Measurements from ENCODE around the gene OPN5.
"Not testable (repeated sequence)": the region's sequence is repeated elsewhere in the genome, so short reads cannot be mapped to it uniquely, and the experiment has no call there.

OPN5 gene, protein sequence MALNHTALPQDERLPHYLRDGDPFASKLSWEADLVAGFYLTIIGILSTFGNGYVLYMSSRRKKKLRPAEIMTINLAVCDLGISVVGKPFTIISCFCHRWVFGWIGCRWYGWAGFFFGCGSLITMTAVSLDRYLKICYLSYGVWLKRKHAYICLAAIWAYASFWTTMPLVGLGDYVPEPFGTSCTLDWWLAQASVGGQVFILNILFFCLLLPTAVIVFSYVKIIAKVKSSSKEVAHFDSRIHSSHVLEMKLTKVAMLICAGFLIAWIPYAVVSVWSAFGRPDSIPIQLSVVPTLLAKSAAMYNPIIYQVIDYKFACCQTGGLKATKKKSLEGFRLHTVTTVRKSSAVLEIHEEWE

GRCh38 chr6:47781732-47782131 is at the start of gene OPN5:
Gene OPN5 (plus strand): TSS chr6:47782032. CDS start chr6:47782067, 35 bp downstream.
- no peak for DNase-seq (ENCODE audit: low read depth in 3 of 3, low spot score in 1 of 3)

DNA sequence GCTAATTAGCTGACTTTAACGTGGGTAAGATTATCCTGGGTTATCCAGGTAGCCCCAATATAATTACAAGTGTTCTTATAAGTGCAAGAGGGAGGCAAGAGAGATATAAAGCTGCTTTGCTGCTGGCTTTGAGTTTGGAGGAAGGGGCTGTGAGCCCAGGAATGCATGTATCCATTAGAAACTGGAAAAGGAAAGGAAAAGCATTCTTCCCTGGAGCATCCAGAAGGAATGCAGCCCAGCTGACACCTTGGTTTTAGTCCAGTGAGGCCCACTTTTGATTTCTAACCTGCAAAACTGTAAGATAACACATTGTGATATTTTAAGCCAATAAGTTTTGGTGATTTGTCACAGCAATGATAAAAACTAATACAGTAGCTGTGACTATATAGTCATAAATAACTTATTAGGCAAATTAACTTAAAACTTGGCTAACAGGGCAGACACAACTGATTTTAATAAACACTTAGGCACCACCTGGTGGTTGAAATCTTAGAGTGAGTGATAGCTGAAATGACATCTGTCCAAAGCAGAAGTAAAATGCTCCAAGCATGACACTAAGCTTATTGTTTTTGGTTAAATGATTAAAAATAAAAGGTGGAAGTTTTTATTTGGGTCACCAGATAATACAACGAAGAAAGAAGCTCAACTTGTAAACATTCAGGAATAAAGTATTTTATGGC is 47.8 kb upstream of the OPN5 start:
- no peak for DNase-seq (ENCODE audit: low read depth in 3 of 3, low spot score in 1 of 3)

GRCh38 chr6:47734831-47735481 is 46.9 kb upstream of the OPN5 start:
- DNase-seq (ENCODE audit: low read depth in 3 of 3, low spot score in 1 of 3) = no peak

GRCh38 chr6:47736083-47736700 is 45.6 kb upstream of the OPN5 start:
- no peak for DNase-seq (ENCODE audit: low read depth in 3 of 3, low spot score in 1 of 3)

DNA sequence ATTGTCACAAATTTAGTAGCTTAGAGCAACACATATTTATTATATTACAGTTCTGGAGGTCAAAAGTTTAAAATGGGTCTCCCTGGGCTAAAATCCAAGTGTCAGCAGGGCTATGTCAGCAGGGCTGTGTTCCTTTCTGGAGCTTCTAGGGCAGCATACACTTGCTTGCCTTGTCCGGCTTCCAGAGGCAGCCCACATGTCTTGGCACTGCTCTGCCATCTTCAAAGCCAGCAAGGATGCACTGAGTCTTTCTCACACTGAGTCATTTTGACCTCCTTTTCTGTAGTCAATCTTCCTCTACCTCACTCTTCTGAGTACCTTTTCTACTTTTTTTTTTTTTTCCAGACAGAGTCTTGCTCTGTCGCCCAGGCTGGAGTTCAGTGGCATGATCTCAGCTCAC is 44.4 kb upstream of the OPN5 start:
- DNase-seq (ENCODE audit: low read depth in 3 of 3, low spot score in 1 of 3) = no peak

GRCh38 chr6:47740714-47741113 is 41.1 kb upstream of the OPN5 start:
- no peak for DNase-seq (ENCODE audit: low read depth in 3 of 3, low spot score in 1 of 3)

DNA sequence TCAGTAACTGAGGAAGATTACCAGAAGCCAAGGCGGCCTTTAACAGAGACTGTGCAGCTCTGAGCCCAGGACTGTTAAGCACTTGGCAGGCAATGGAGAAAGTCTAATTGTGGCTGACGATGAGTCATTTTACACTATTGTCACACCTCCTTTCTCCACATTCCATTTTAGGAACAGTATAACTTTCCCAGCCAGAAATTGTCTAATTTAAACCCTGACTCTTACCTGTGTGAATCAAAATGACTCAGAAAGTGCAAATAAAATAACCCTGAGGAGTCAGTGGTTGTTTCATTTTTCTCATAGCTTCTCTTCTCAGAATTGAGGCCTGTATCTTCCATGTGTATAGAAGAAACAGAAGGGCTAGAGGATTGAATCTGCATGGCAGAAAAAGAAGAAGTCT is 40.0 kb upstream of the OPN5 start:
- no peak for DNase-seq (ENCODE audit: low read depth in 3 of 3, low spot score in 1 of 3)

- DNase-seq (ENCODE audit: low read depth in 3 of 3, low spot score in 1 of 3) = no peak
Observed at GRCh38 chr6:47743744-47744143, 38.1 kb upstream of the OPN5 start.

- not testable (repeated sequence) for DNase-seq (ENCODE audit: low read depth in 3 of 3, low spot score in 1 of 3)
Observed at GRCh38 chr6:47745269-47745668, 36.6 kb upstream of the OPN5 start.

GRCh38 chr6:47749757-47750156 is 32.1 kb upstream of the OPN5 start:
- no peak for DNase-seq (ENCODE audit: low read depth in 3 of 3, low spot score in 1 of 3)

DNA sequence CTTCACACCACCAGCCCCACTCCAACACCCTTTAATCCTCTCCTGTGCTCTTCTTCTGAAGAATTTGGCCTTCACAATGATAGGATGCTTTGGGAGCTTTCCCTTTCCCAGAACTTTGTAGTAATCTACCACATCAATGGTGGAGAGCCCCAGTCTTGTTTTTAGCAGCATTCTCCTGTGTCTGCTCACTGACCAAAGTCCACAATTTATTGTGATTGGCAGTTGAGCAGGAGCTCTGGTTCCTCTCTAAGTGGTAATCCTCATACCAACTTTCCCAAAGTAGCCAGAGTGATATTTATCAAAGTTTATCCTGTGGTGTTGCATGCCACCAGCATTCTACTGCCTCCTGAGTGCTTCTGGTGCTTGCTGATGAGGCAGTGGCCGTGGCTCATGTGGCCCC is 29.0 kb upstream of the OPN5 start:
- no peak for DNase-seq (ENCODE audit: low read depth in 3 of 3, low spot score in 1 of 3)

- no peak for DNase-seq (ENCODE audit: low read depth in 3 of 3, low spot score in 1 of 3)
Observed at GRCh38 chr6:47759364-47759763, 22.5 kb upstream of the OPN5 start.

GRCh38 chr6:47762502-47762901 is 19.3 kb upstream of the OPN5 start:
- DNase-seq (ENCODE audit: low read depth in 3 of 3, low spot score in 1 of 3) = no peak

- no peak for DNase-seq (ENCODE audit: low read depth in 3 of 3, low spot score in 1 of 3)
Observed at GRCh38 chr6:47766445-47766844, 15.4 kb upstream of the OPN5 start.

DNA sequence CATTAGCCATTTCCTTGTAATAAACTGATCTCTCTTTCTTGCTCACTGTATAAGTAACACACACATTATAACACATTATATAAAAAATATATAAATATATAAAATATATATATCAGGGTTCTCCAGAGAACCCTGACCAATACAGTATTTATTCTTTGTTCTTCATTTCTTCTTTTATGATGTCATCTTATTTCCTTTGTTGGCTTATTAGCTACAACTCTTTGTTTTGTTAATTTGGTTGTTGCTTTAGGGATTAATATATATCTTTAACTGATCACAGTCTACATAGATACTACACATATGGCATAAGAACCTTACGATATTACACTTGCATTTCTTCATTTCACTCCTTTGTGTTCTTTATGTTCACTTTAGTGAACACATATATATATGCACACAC is 14.7 kb upstream of the OPN5 start:
- DNase-seq (ENCODE audit: low read depth in 3 of 3, low spot score in 1 of 3) = no peak

GRCh38 chr6:47769982-47770381 is 11.8 kb upstream of the OPN5 start:
- no peak for DNase-seq (ENCODE audit: low read depth in 3 of 3, low spot score in 1 of 3)

DNA sequence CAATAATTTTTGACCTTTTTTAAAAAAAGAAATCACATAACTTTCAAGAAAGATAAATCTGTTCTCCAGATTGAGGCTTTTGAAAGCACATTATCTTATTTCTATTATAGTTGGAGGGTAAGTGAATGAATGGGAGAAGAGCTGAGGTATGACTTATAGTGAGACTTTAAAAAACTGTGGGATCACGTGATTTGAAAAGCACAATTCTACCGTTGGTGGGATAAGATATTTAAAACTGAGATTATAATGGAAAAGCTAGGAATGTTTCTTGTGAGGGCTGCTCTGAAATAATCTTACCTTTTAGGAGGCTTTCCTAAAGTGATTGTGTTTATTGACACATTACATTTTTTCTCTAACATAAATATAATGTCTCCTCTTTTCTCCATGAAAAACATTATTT is 9.5 kb upstream of the OPN5 start:
- no peak for DNase-seq (ENCODE audit: low read depth in 3 of 3, low spot score in 1 of 3)

DNA sequence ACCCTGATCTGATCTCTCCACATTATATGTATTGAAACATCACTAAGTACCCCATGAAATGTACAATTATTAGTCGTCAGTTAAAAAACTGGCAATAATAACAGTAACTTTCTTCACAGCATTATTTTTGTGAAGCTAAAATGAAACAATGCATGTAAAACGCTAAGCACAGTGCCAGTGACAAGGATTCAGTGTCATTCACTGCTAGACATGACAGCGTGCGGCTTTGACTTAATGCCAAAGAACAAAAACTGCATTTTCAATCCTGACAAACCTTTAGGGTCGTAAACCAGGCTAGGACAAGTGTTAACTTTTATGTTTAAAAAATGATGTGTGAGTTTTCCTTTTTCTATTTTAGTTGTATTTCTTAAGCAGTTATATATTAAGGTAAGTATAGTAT is 8.8 kb upstream of the OPN5 start:
- no peak for DNase-seq (ENCODE audit: low read depth in 3 of 3, low spot score in 1 of 3)

DNA sequence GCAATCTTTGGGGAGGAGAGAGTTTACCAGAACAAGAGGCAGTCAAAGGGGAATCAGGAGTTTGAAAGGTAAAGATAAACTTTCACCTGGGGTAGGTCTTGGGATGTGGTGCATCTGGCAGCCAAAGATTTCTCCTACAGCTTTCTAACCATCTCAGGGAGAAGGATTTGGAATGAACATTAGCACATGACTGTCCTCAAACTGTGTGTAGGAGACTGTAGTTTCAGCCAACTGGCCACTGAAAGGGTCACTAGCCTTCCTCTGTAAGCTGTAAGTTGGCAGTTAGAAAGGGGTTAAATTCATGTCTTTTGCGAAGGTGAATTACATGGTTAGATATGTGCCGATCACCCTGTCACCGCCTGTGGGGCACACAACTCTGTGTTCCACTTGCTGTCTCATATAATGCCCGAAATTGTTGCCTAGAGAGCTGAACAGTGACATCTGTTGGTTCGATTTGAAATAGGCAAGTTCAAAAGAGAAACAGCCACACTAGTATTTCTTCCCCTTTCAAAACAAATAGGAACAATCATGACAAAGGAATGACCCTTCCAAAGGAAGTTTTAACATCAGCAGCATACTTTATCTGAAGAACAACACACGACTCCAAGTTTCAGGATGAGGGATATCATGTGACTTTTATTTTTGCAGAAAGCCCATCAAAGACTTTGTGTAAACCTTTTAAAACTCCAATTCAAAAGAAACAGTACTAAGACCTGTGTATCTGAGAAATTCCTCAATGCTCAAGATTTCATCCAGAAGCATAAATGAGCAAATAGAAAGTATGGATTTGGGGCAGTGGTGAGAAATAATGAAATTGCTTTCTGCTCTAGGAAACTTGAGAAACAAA is 1.1 kb upstream of the OPN5 start:
- no peak for DNase-seq (ENCODE audit: low read depth in 3 of 3, low spot score in 1 of 3)

DNA sequence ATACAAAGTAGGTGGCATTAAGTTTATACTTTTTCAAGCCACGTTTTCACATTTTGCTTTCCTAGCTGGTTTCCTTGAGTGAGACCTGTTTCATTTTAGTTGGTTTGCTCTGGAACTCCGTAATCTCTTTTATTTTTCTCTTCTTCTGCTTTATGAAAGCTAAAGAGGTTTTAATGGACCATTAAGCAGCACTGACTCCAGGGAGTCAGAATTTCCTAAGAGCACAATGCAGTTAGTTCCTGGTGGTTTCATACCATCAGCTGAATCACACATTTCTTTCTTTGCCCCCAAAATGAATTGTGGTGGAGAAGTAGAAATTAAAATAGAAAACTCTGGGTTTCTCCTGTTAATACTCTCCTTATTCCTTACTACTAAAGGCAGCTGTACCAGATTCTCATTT is 3.4 kb downstream of the OPN5 start:
- no peak for DNase-seq (ENCODE audit: low read depth in 3 of 3, low spot score in 1 of 3)

Data from stimulated activated CD4-positive, alpha-beta T cell treated with anti-CD3 and anti-CD28 coated beads, TNF-alpha, amount 100 ng/mL, for 1 hour (primary cell).